GM19099 (cell line): Measurements from ENCODE around the gene SDF4.

ENCODE experiments used
- POLR2A ChIP-seq: IDR thresholded peaks from 3 replicates; pipeline ENCODE4 v1.6.1; 2011; ENCODE audit warnings: low read depth; ENCODE audit not compliant: insufficient read length; ENCODE audit errors: extremely low read depth

SDF4 gene

DNA sequence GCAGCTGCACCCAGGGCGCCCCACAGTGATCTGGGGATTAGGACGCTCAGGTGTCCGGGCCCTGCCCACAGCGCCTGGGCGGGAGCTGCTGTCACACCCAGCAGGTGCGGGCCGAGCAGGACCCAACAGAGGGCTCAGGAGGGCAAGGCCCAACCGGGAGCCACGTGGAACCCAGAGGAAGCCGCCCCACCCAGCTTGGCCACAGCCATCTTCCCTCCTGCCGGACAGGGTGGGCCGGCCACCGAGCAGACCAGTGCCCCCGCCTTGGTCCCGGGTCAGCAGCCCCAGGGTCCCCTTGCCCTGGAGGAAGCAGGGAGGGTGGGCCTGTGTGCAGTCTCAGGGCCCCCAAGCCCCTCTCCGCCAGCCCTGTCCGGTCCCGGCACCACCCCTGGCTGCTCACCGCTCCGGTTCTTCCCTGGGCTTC is 64.4 kb downstream of the SDF4 start:
- TF ChIP-seq POLR2A = no peak
